Activated CD4-positive, alpha-beta T cell treated with anti-CD3 and anti-CD28 coated beads, Interleukin-2, amount 10 ng/mL, durations not matched to agents 24 days and 14 days (primary cell): ENCODE data around the gene EXOC3. TPM values are rescaled to one million over a fixed set of nuclear protein-coding genes. Genes with fewer than 3 reads are reported as not detected.
A peak's percentile ranks its signal among the peaks of the same experiment; 100 is the strongest.

ENCODE experiments used
- DNase-seq: peaks from one replicate; pipeline ENCODE4 v3.0.0; 2022
- H3K27ac Mint-ChIP-seq: one replicate; pipeline ENCODE4 v1.8.0; 2022; ENCODE audit warnings: mild to moderate bottlenecking, mixed read lengths
- H3K27me3 Mint-ChIP-seq: one replicate; pipeline ENCODE4 v1.8.0; 2022; ENCODE audit warnings: mixed read lengths
- H3K36me3 Mint-ChIP-seq: one replicate; pipeline ENCODE4 v1.8.0; 2022; ENCODE audit warnings: low read depth, mild to moderate bottlenecking, mixed read lengths
- H3K4me1 Mint-ChIP-seq: one replicate; pipeline ENCODE4 v1.8.0; 2021; ENCODE audit warnings: mixed read lengths
- H3K4me3 Mint-ChIP-seq: one replicate; pipeline ENCODE4 v1.8.0; 2022; ENCODE audit warnings: mild to moderate bottlenecking, moderate library complexity, mixed read lengths
- H3K9me3 Mint-ChIP-seq: one replicate; pipeline ENCODE4 v1.8.0; 2021; ENCODE audit warnings: mixed read lengths
- intact Hi-C: fragments of 100-400 bp; cut with micrococcal nuclease; formaldehyde crosslinking; loops from one replicate; pipeline ENCODE4 v1.15.1; 2023
- total RNA-seq: library from RNA; stranded (reverse); gene quantifications from 2 replicates; pipeline ENCODE4 v1.2.3, GENCODE V29; 2022

EXOC3 gene
- total RNA-seq, 1 donor from 2014 or later, result 64.5 TPM

DNA sequence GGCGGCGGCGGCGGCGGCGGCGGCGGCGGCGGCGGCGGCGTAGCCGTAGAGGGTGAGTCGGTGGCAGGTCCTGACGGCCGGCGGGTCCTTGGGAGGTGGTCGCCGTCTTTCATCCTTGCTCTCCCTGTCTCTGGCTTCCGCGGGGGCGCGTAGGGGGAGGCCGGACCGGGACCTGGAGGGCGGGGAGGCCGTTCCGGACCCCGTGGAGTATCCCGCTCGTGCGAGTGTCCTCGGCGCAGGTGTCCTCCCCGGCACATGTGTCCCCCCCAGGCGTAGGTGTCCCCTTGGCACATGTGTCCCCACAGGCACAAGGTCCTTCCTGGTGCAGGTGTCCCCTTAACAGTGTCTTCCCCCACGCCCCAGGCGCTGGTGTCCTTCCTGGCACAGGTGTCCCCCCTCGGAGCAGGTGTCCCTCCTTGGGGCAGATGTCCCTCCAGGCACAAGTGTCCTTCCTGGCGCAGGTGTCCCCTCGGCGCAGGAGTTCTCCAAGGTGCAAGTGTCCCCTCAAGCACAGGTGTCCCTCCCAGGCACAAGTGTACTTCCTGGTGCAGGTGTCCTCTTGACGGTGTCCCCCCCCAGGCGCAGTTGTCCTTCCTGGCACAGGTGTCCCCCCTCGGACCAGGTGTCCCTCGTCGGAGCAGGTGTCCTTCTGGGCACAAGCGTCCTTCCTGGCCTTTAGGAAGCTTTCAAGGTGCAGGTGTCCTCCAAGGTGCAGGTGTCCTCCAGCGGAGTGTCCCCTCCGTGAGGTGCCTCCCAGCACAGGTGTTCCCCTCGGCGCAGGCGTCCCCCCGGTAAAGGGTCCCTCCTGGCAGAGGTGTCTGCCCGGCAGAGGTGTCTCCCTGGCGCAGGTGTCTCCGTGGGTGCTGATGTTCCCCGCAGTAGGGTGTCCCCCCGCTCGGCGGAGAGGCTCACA lies 519 bp downstream of the EXOC3 start:
- Mint-ChIP-seq H3K36me3 (peaks cover 34% of the 10 kb centered on the region), H3K4me1 (peaks cover 32% of the 10 kb centered on the region), H3K27ac (peak overlapping the region; percentile 76), H3K9me3 (no peaks in the 10 kb centered on the region), H3K4me3 (peak overlapping the region; percentile 98), H3K27me3 (no peaks in the 10 kb centered on the region)
- no peak for DNase-seq
- intact Hi-C loops, result loop anchor here (10.0 kb wide), 1 partner anchor 451 kb away; the partner anchor contains the start of genes BRD9 and TRIP13

DNA sequence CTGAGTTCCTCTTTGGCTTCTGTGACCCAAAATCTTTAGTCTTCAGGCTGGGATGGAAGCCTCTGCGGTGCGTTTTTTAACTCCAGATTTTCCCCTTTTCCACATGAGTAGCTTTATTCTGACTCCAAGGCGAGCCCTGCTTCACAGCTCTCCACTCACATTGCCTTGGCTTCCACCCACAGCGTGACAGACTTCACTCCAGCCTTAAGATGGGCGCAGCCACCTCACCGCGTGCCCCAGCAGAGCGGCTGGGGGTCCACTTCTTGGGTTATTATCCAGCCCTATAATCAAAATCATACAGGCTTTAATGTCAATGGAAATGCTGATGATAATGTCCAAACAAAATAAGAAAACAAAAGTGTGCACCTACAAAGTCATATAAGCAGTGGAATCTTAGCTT lies 1.2 kb downstream of the EXOC3 start:
- intact Hi-C loops, result loop anchor here (10.0 kb wide), 1 partner anchor 451 kb away; the partner anchor contains the start of genes BRD9 and TRIP13
- H3K27ac Mint-ChIP-seq, result peak overlapping the region; percentile 76
- H3K36me3 Mint-ChIP-seq, result peaks cover 41% of the 10 kb centered on the region
- H3K4me3 Mint-ChIP-seq, result peak overlapping the region; percentile 98
- peaks cover 36% of the 10 kb centered on the region for H3K4me1 Mint-ChIP-seq
- H3K9me3 Mint-ChIP-seq, result no peaks in the 10 kb centered on the region
- no peaks in the 10 kb centered on the region for H3K27me3 Mint-ChIP-seq
- DNase-seq, result no peak

DNA sequence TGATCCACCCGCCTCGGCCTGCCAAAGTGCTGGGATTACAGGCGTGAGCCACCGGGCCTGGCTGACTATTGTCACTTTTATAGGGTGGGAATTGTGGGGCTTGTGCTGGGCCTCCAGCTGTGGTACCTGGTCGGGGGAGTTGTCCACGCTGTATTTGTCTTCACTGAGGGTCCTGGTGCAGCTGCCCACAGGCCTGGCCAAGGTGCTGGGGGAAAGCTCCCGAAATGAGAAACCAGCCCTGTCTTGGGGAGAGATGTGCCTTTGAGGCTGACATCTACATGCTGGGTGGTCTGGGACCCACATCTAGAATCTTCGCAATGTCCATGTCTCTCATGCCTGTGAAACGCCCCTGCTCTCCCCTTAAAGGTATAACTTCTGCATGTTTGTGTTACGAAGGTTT lies 2.6 kb downstream of the EXOC3 start:
- Mint-ChIP-seq H3K27ac (no peak overlapping the region), H3K9me3 (peaks cover 6% of the 10 kb centered on the region), H3K4me3 (no peak overlapping the region), H3K36me3 (peaks cover 55% of the 10 kb centered on the region), H3K4me1 (peaks cover 40% of the 10 kb centered on the region), H3K27me3 (no peaks in the 10 kb centered on the region)
- intact Hi-C loops, result loop anchor here (10.0 kb wide), 1 partner anchor 449 kb away; the partner anchor contains the start of genes BRD9 and TRIP13
- no peak for DNase-seq

DNA sequence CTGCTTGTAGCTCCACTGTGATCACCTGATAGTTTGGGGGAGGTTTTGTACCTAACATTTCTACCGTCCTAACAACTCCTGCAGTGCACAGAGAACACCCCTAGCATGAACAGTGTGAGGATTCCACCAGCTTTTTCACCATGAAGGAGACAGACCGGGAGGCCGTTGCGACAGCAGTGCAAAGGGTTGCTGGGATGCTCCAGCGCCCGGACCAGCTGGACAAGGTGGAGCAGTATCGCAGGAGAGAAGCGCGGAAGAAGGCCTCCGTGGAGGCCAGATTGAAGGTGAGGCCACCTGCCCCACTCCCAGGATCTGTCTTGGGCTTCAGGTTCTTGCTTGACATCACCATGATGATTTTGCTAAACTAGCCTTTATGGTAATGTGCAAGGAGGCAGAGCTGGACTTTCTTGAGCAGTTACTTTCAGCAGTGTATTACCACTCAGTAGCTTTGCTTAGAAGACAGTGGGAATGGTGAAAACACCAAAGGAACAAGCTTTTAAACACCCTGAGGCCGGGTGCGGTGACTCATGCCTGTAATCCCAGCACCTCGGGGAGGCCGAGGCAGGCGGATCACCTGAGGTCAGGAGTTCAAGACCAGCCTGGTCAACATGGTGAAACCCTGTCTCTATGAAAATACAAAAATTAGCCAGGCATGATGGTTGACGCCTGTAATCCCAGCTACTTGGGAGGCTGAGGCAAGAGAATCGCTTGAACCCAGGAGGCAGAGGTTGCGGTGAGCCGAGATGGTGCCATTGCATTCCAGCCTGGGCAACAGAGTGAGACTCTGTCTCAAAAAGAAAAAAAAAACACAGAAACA lies 3.3 kb downstream of the EXOC3 start:
- peak overlapping the region; percentile 45 for H3K27ac Mint-ChIP-seq
- intact Hi-C loops, result loop anchor here (1.0 to 10.0 kb wide), 3 partner anchors 26 to 449 kb away; partner anchors contain the start of genes BRD9, CEP72 and TRIP13
- H3K4me1 Mint-ChIP-seq, result peaks cover 37% of the 10 kb centered on the region

DNA sequence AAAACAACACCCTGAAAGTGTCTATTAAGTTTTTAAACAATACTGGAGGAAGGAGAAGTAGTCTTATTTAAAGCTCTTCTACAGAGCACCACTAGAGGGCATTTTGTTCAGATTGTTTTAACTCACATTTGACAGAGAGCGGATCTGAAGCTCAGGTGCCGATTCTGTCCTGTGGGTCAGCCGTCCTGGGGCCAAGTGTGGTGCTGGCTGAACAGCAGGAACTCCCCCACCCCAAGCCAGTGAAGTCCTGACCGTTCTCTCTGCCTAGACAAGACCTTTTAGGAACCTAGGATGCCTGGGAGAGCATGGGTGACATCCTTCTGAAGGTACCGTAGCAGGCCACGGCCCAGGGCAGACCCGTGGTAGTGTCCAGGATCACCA lies 3.9 kb downstream of the EXOC3 start:
- Mint-ChIP-seq H3K4me1 (peaks cover 37% of the 10 kb centered on the region), H3K27ac (peak overlapping the region; percentile 45), H3K27me3 (no peaks in the 10 kb centered on the region), H3K9me3 (peaks cover 11% of the 10 kb centered on the region), H3K4me3 (no peak overlapping the region), H3K36me3 (peaks cover 66% of the 10 kb centered on the region)
- intact Hi-C loops, result loop anchor here (1.0 to 10.0 kb wide), 3 partner anchors 25 to 448 kb away; partner anchors contain the start of genes BRD9, CEP72 and TRIP13
- DNase-seq, result no peak

More for the DNA sequence above, 3.3 kb downstream of the EXOC3 start:
- Mint-ChIP-seq H3K4me3 (no peak overlapping the region), H3K27me3 (no peaks in the 10 kb centered on the region), H3K36me3 (peaks cover 60% of the 10 kb centered on the region), H3K9me3 (peaks cover 6% of the 10 kb centered on the region)
- DNase-seq, result no peak

DNA sequence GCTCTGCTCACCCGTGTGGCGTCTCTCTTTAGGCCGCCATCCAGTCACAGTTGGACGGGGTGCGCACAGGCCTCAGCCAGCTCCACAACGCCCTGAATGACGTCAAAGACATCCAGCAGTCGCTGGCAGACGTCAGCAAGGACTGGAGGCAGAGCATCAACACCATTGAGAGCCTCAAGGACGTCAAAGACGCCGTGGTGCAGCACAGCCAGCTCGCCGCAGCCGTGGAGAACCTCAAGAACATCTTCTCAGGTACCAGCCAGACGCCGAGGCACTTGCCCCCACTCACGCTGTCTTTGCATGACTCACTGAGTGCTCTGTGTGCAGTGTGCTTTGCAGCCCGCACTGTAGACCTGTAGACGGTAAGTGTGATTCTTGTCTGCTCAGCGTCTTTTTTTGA lies 4.5 kb downstream of the EXOC3 start:
- H3K27ac Mint-ChIP-seq, result no peak overlapping the region
- H3K36me3 Mint-ChIP-seq, result peaks cover 70% of the 10 kb centered on the region
- peaks cover 15% of the 10 kb centered on the region for H3K9me3 Mint-ChIP-seq
- peaks cover 32% of the 10 kb centered on the region for H3K4me1 Mint-ChIP-seq
- no peak overlapping the region for H3K4me3 Mint-ChIP-seq
- intact Hi-C loops, result loop anchor here (2.0 to 10.0 kb wide), 2 partner anchors 165 to 447 kb away; partner anchors contain the start of genes BRD9, CEP72 and TRIP13
- no peak for DNase-seq
- no peaks in the 10 kb centered on the region for H3K27me3 Mint-ChIP-seq

DNA sequence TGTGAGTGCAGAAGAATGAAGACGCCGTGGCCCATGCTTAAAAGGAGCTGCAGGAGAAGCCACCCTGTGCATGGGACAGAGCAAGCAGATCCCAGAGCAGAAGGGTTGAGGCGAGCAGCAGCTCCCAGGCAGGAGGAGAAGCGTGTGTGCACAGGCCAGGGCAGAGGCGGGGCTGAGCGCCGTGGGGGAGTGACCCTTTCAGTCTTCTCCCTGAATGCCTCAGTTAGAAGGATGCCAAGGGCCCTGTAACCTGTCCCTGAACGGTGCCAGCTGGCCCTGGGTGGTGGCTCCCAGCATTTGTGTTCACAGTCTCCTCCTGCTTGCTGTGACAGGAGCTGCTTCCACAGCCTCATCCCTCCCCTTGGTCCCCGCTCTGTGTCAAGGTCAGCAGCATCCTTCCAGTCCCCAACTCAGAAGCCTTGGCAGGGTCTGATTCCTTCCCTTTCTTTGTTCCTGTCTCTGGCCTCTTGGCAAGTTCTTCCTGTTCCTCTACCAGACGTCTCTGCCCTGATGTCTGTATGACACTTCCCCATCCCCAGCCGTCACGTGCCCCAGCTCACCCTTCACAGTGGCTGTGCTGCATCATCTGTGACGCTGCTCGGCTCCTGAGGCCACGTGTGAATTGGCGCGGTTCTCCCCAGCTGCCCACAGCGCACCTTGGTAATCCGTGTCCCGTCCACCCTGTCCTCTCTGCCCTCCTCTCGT lies 5.2 kb downstream of the EXOC3 start:
- Mint-ChIP-seq H3K4me1 (peaks cover 38% of the 10 kb centered on the region), H3K27ac (no peak overlapping the region), H3K4me3 (no peak overlapping the region), H3K36me3 (peaks cover 75% of the 10 kb centered on the region), H3K9me3 (peaks cover 15% of the 10 kb centered on the region), H3K27me3 (no peaks in the 10 kb centered on the region)
- DNase-seq, result no peak
- intact Hi-C loops, result loop anchor here (10.0 kb wide), 1 partner anchor 447 kb away; the partner anchor contains the start of genes BRD9 and TRIP13

DNA sequence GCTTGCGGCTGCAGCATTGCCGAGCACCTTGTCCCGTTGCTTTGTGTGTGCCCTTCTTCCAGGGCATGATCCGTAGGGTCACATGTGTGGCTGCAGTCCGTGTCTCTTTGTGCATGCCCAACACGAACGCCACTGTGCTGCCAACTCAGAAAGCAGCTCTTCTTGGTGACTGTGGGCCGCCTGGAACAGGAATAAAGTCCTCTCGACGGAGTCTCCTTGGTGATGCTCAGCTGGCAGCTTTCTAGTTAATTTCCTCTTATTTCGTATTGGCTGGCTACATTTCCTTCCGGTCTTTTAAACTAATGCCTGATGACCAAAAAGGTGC lies 5.8 kb downstream of the EXOC3 start:
- Mint-ChIP-seq H3K27ac (no peak overlapping the region), H3K36me3 (peaks cover 80% of the 10 kb centered on the region), H3K4me1 (peaks cover 43% of the 10 kb centered on the region), H3K4me3 (no peak overlapping the region), H3K9me3 (peaks cover 15% of the 10 kb centered on the region), H3K27me3 (no peaks in the 10 kb centered on the region)
- intact Hi-C loops, result loop anchor here (10.0 kb wide), 1 partner anchor 446 kb away; the partner anchor contains the start of genes BRD9 and TRIP13
- DNase-seq, result no peak

DNA sequence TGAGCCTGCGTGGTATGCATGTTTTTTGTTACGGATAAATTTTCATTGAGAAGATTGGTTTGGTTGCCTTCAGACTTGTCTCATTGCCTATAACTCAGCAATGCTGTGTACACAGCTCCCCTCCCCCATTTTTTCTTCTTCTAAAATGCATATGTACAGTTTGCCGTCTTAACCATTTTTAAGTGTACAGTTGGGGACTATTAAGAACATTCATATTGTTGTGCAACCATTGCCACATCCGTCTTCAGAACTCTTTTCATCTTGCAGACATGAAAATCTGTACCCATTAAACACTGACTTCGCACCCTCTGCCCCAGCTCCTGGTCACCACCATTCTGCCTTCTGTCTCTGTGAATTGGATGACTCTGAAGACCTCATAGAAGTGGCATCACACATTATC lies 6.2 kb downstream of the EXOC3 start:
- no peak for DNase-seq
- Mint-ChIP-seq H3K36me3 (peaks cover 84% of the 10 kb centered on the region), H3K27ac (no peak overlapping the region), H3K9me3 (peaks cover 15% of the 10 kb centered on the region), H3K27me3 (no peaks in the 10 kb centered on the region), H3K4me3 (no peak overlapping the region), H3K4me1 (peaks cover 46% of the 10 kb centered on the region)
- intact Hi-C loops, result loop anchor here (10.0 kb wide), 1 partner anchor 446 kb away; the partner anchor contains the start of genes BRD9 and TRIP13

DNA sequence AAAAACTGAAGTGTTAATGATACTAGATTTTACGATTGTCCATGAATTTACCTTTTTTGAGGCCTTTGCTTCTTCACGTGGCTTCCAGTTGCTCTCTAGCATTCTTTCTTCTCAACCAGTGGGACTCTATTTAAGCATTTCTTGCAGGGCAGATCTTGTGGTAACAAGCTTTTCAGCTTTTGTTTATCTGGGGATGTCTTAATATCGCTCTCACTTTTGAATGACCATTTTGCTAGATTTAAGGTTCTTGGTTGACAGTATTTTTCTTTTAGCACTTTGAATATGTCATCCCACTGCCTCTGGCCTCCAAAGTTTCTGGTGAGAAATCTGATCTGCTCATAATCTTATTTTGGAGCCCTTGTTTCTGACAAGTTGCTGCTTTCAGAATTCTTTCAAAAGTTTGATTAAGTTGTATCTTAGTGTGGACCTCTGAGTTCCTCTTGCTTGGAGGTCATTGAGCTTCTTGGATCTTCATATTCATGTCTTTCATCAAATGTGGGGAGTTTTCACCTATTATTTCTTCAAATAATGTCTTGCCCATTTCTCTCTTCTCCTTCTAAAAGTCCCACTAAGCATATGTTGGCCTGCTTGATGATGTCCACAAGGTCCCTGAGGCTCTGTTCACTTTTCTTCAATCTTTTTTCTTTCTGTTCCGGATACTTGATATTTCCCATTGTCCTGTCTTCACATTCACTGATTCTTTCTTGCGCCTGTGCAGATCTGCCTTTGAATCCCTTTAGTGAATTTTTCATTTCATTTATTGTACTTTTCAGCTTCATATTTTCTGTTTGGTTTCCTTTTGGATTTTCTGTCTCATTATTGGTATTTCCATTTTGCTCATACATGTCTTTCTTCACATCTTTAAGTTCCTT lies 8.8 kb downstream of the EXOC3 start:
- H3K4me1 Mint-ChIP-seq, result peaks cover 34% of the 10 kb centered on the region
- peaks cover 15% of the 10 kb centered on the region for H3K9me3 Mint-ChIP-seq
- H3K36me3 Mint-ChIP-seq, result peaks cover 89% of the 10 kb centered on the region
- H3K27me3 Mint-ChIP-seq, result no peaks in the 10 kb centered on the region
- intact Hi-C loops, result no loop called here
- H3K4me3 Mint-ChIP-seq, result no peak overlapping the region
- no peak for DNase-seq
- no peak overlapping the region for H3K27ac Mint-ChIP-seq

DNA sequence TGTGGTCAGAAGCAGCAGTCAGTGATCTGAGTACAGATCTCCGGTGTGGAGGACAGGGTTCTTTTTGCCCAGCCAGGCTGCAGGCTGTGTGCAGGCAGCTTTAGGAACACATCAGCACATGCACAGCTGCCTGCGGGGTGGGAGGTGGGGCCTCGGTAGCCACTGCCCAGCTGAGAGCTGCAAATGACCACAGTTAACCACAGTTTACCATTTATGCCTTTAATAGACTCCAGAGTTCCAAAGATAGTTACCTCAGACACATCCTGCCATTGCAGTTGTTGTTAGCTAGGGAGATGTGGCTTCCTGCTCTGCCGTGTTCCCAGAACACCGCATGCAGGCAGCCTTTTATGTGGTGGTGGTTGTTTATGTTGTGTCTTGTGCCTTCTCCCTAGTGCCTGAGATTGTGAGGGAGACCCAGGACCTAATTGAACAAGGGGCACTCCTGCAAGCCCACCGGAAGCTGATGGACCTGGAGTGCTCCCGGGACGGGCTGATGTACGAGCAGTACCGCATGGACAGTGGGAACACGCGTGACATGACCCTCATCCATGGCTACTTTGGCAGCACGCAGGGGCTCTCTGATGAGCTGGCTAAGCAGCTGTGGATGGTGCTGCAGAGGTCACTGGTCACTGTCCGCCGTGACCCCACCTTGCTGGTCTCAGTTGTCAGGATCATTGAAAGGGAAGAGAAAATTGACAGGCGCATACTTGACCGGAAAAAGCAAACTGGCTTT lies 10.2 kb downstream of the EXOC3 start:
- DNase-seq, result peak; percentile 72
- peak overlapping the region; percentile 64 for H3K27ac Mint-ChIP-seq
- peak overlapping the region; percentile 42 for H3K4me3 Mint-ChIP-seq
- H3K4me1 Mint-ChIP-seq, result peaks cover 33% of the 10 kb centered on the region
- peaks cover 88% of the 10 kb centered on the region for H3K36me3 Mint-ChIP-seq
- intact Hi-C loops, result no loop called here
- H3K27me3 Mint-ChIP-seq, result no peaks in the 10 kb centered on the region
- H3K9me3 Mint-ChIP-seq, result peaks cover 15% of the 10 kb centered on the region
